ENCODE data around the gene TAF4.

Gene TAF4

GRCh38 chr20:61937146-61937962 is 128.3 kb downstream of the TAF4 start:
- no peak overlapping the region for H3K4me3 ChIP-seq (ENCODE audit: low read length)
- DNase-seq (ENCODE audit: low read depth) = no peak
- TF ChIP-seq CTCF (IDR thresholded peaks at IDR 0.05; ENCODE audit: insufficient read depth, low read depth, low read length, missing control alignments) = no peak

GRCh38 chr20:61936701-61937131 is 129.0 kb downstream of the TAF4 start:
- no peak for TF ChIP-seq CTCF (IDR thresholded peaks at IDR 0.05; ENCODE audit: insufficient read depth, low read depth, low read length, missing control alignments)
- H3K4me3 ChIP-seq (ENCODE audit: low read length) = no peak overlapping the region
- no peak for DNase-seq (ENCODE audit: low read depth)

GRCh38 chr20:61935926-61936700 is 129.6 kb downstream of the TAF4 start:
- DNase-seq (ENCODE audit: low read depth) = no peak
- no peak overlapping the region for H3K4me3 ChIP-seq (ENCODE audit: low read length)
- TF ChIP-seq CTCF (IDR thresholded peaks at IDR 0.05; ENCODE audit: insufficient read depth, low read depth, low read length, missing control alignments) = no peak

GRCh38 chr20:61934716-61935530 is 130.8 kb downstream of the TAF4 start:
- TF ChIP-seq CTCF (IDR thresholded peaks at IDR 0.05; ENCODE audit: insufficient read depth, low read depth, low read length, missing control alignments) = no peak
- H3K4me3 ChIP-seq (ENCODE audit: low read length) = no peak overlapping the region
- no peak for DNase-seq (ENCODE audit: low read depth)

GRCh38 chr20:61933951-61934715 is 131.5 kb downstream of the TAF4 start:
- DNase-seq (ENCODE audit: low read depth) = no peak
- no peak overlapping the region for H3K4me3 ChIP-seq (ENCODE audit: low read length)
- TF ChIP-seq CTCF (IDR thresholded peaks at IDR 0.05; ENCODE audit: insufficient read depth, low read depth, low read length, missing control alignments) = no peak

- TF ChIP-seq CTCF (IDR thresholded peaks at IDR 0.05; ENCODE audit: insufficient read depth, low read depth, low read length, missing control alignments) = no peak
- H3K4me3 ChIP-seq (ENCODE audit: low read length) = no peak overlapping the region
- no peak for DNase-seq (ENCODE audit: low read depth)
These were observed 132.2 kb downstream of the TAF4 start for GRCh38 chr20:61933481-61933950.

Measured in epithelial cell of esophagus (primary cell).